GM12892 (cell line): Measurements from ENCODE around the gene CLDN5.

Experiments
- POLR2AphosphoS5 ChIP-seq: IDR thresholded peaks from 2 replicates; pipeline ENCODE4 v1.6.1; 2011; ENCODE audit warnings: low read depth, low read length, control low read depth
- TAF1 ChIP-seq: IDR thresholded peaks from 2 replicates; pipeline ENCODE4 v1.6.1; 2011; ENCODE audit warnings: low read depth, mild to moderate bottlenecking, control low read depth, low read length, borderline replicate concordance

DNA sequence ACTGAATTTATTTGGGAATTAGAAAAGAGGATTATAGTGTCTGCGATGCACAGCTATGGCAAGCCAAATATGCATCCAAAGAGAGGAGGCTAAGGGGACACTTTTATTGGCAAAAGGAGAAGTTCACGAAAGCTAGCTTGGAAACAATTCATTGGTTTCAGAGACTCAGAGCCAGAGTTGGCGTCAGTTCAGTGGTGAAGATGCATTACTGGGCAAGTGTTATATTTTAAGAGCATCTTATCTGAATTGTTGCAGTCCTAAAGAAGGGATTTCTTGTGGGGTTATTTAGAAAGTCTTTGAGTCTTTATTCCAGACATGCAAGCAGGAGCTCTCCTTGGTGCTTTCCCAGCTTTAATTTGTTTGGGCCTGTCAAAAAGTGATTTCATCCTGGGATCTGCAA lies 15.0 kb downstream of the CLDN5 start:
- TF ChIP-seq POLR2AphosphoS5 = no peak
- no peak for TF ChIP-seq TAF1
